GM12864 (cell line): Measurements from ENCODE around the gene HBEGF.
A peak's percentile ranks its signal among the peaks of the same experiment; 100 is the strongest.

ENCODE experiments used
- DNase-seq: peaks from one replicate; pipeline ENCODE4 v3.0.0-alpha.2; 2011; ENCODE audit warnings: low read depth
- H3K4me3 ChIP-seq: 2 replicates; pipeline ENCODE4 v1.5.1; 2011; ENCODE audit warnings: mild to moderate bottlenecking, low read depth, low read length, control low read depth
- TF ChIP-seq, protein P1 (sequence below): IDR thresholded peaks from 2 replicates; pipeline ENCODE4 v1.5.1; 2011; ENCODE audit warnings: low read depth, mild to moderate bottlenecking, moderate library complexity, low read length, control low read depth, inconsistent platforms; ENCODE audit errors: missing control alignments

HBEGF gene

DNA sequence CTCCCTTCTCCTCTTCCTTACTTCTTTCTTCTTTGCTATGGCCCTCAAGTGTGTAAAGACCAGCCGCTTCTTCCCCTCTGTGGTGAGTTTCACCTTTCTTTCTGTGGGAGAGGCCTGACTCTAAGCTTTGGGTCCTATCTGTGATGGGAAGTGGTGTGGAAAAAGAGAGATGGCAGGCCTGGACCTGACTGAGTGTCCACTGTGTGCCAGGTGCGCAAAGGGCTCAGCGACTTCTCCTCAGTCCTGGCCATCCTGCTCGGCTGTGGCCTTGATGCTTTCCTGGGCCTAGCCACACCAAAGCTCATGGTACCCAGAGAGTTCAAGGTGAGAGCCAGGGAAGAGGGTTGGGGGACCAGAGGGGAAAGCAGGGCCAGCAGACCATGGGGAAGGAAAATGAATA lies 19.5 kb upstream of the HBEGF start:
- DNase-seq, result no peak
- H3K4me3 ChIP-seq, result no peak overlapping the region
- TF ChIP-seq, protein P1, sequence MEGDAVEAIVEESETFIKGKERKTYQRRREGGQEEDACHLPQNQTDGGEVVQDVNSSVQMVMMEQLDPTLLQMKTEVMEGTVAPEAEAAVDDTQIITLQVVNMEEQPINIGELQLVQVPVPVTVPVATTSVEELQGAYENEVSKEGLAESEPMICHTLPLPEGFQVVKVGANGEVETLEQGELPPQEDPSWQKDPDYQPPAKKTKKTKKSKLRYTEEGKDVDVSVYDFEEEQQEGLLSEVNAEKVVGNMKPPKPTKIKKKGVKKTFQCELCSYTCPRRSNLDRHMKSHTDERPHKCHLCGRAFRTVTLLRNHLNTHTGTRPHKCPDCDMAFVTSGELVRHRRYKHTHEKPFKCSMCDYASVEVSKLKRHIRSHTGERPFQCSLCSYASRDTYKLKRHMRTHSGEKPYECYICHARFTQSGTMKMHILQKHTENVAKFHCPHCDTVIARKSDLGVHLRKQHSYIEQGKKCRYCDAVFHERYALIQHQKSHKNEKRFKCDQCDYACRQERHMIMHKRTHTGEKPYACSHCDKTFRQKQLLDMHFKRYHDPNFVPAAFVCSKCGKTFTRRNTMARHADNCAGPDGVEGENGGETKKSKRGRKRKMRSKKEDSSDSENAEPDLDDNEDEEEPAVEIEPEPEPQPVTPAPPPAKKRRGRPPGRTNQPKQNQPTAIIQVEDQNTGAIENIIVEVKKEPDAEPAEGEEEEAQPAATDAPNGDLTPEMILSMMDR, result no peak

DNA sequence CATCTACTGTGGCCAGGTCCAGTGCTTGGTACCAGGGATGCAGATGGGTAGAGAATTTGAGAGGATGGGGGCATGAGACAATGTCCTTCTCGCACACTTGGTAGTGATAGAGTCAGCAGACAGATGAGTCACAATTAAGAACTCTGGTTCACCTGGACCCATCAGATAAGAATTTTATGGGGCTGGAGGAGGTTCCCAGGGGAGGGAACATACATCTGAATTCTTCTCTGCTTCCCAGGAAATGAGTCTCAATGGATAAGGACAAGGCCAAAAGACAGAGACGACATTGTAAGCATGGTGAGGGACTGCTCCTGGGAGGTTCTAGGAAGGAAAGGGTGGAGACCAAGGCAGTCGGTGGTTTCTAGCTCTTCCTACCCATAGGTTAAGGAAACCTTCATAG lies 18.9 kb upstream of the HBEGF start:
- no peak overlapping the region for H3K4me3 ChIP-seq
- TF ChIP-seq, protein P1, result no peak
- DNase-seq, result no peak

DNA sequence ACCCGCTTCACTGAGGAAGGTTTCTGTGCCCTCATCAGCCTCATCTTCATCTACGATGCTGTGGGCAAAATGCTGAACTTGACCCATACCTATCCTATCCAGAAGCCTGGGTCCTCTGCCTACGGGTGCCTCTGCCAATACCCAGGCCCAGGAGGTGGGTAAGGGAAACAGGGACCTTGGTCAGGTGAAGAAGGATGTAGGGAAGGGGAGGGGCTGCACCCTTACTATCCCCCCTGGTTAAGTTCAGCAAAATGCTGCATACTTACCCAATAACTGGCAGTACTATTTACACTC lies 18.0 kb upstream of the HBEGF start:
- DNase-seq, result no peak
- TF ChIP-seq, protein P1, result no peak
- no peak overlapping the region for H3K4me3 ChIP-seq

DNA sequence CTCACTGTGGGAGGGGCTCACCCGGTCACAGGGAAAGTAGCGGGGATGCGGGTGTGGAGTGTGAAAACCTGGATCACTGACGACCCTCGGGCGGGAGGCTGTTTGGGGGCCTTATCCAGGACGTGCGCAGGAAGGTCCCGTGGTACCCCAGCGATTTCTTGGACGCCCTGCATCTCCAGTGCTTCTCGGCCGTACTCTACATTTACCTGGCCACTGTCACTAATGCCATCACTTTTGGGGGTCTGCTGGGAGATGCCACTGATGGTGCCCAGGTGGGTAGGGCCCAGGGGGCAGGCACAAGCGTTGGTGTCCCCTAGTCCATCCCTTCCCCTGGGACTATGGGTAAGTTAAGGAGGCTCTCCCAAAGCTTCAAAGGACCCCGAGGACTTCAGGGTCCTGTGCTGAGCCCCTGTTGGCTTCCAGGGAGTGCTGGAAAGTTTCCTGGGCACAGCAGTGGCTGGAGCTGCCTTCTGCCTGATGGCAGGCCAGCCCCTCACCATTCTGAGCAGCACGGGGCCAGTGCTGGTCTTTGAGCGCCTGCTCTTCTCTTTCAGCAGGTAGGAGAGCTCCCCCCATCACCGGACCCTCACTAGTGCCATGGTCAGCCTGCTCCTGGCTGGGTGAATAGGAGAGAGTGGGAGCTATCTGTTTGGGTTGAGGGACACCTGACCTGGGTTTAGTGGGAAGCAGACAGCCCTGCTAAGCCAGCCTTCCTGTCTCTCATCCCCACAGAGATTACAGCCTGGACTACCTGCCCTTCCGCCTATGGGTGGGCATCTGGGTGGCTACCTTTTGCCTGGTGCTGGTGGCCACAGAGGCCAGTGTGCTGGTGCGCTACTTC lies 17.4 kb upstream of the HBEGF start:
- H3K4me3 ChIP-seq, result peak overlapping the region; percentile 40
- TF ChIP-seq, protein P1, result no peak

DNA sequence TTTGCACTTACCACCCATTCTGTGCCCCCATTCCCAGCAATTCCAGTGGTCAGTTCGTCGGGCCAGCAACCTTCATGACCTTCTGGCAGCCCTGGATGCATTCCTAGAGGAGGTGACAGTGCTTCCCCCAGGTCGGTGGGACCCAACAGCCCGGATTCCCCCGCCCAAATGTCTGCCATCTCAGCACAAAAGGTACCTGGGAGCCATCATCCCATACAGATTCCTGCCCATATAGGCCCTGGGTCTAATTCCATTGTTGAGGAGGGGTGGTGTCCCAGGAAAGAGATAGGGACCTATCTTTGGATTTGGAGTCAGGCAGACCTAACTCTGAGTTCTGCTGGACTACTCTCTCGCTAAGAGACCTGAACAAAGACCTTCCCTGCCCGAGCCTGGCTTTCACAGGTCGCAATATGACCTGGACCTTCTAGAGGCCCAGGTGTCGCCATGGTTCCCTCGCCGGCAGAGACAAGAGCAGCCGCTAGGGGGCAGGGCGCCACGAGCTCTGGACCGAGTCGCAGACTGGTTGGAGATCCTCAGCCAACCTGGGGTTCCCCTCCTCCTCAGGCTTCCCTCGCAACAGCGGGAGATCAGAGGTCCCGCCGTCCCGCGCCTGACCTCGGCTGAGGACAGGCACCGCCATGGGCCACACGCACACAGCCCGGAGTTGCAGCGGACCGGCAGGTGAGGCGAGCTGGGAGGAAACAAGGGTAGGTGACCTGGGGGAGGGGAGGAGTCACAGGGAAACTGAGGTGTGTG lies 16.6 kb upstream of the HBEGF start:
- peak; percentile 41 for DNase-seq
- TF ChIP-seq, protein P1, result peak; percentile 99
- peak overlapping the region; percentile 40 for H3K4me3 ChIP-seq

More for the DNA sequence above, 17.4 kb upstream of the HBEGF start:
- no peak for DNase-seq

DNA sequence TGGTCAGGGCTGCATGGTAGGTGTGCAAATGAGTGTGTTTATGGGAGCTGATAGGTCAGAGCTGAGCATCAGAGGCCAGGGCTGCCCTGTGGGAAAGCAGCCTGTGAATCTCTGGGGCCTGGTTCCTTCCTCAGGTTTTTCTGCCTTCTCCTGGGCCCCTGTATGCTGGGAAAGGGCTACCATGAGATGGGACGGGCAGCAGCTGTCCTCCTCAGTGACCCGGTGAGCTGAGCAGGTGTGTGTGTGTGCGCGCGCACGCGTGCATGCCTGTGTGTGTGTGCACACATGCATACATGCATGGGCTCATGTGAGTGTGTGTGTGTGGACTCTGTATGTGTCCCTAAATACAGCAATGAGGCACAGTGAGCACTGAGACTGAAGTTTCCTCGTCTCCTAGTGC lies 15.9 kb upstream of the HBEGF start:
- no peak overlapping the region for H3K4me3 ChIP-seq
- DNase-seq, result no peak
- TF ChIP-seq, protein P1, result no peak

DNA sequence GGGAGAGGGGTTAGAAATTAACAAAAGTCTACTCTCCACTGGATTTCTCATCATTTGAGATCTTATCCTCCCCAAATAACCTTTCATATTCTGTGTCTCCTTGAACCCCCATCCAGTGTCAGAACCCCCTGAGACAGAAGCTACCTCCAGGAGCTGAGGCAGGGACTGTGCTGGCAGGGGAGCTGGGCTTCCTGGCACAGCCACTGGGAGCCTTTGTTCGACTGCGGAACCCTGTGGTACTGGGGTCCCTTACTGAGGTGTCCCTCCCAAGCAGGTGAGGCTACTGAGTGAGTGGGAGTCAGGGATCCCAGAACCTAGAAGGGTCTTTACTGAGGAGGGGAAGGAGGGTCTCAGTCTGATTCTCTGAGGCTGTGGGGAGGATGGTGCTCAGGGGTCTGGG lies 15.5 kb upstream of the HBEGF start:
- no peak overlapping the region for H3K4me3 ChIP-seq

More for the DNA sequence above, 15.5 kb upstream of the HBEGF start:
- DNase-seq, result no peak
- TF ChIP-seq, protein P1, result no peak
